ENCODE results near the gene EPN2. TPM values are rescaled to one million over a fixed set of nuclear protein-coding genes. Genes with fewer than 3 reads are reported as not detected.

The EPN2 gene
- total RNA-seq, 2 experiments from 2014 or later = 1.8 to 2.1 TPM

Small RNAs within 50 kb of the gene (microRNA-seq; reads per million reads assigned to microRNA genes)
- gene MIR1180 (ENCODE audit: borderline microRNAs expressed, borderline replicate concordance) = 29.7 reads per million, percentile 55 among the genes with 10 or more reads in this experiment

Other genes starting within 250 kb of the EPN2 start
- gene FAM83G, start 232.6 kb upstream of the EPN2 start, total RNA-seq = 1 to 10 TPM; 7.1 to 9.1 TPM
- gene GRAP, start 190.4 kb upstream of the EPN2 start, total RNA-seq = 10 to 100 TPM; 35.4 to 39.2 TPM
- gene GRAPL, start 109.8 kb upstream of the EPN2 start, total RNA-seq = 10 to 100 TPM; 16.3 to 25.3 TPM
- gene B9D1, start 125.4 kb downstream of the EPN2 start, total RNA-seq = 1 to 10 TPM; 1.3 to 1.6 TPM
- 10 to 100 TPM; 37.6 to 46.5 TPM for gene MAPK7, start 141.1 kb downstream of the EPN2 start, total RNA-seq
- not detected for gene MFAP4, start 149.8 kb downstream of the EPN2 start, total RNA-seq
- under 1 TPM; 0.58 to 0.67 TPM for gene RNF112, start 173.9 kb downstream of the EPN2 start, total RNA-seq